GM12801 (cell line): ENCODE data around the gene RNF17.

Source experiments
- TF ChIP-seq, protein P1 (sequence below): IDR thresholded peaks from one replicate; pipeline ENCODE4 v1.5.1; 2011; ENCODE audit warnings: control low read depth; ENCODE audit not compliant: insufficient read length; ENCODE audit errors: extremely low read depth

The RNF17 gene

DNA sequence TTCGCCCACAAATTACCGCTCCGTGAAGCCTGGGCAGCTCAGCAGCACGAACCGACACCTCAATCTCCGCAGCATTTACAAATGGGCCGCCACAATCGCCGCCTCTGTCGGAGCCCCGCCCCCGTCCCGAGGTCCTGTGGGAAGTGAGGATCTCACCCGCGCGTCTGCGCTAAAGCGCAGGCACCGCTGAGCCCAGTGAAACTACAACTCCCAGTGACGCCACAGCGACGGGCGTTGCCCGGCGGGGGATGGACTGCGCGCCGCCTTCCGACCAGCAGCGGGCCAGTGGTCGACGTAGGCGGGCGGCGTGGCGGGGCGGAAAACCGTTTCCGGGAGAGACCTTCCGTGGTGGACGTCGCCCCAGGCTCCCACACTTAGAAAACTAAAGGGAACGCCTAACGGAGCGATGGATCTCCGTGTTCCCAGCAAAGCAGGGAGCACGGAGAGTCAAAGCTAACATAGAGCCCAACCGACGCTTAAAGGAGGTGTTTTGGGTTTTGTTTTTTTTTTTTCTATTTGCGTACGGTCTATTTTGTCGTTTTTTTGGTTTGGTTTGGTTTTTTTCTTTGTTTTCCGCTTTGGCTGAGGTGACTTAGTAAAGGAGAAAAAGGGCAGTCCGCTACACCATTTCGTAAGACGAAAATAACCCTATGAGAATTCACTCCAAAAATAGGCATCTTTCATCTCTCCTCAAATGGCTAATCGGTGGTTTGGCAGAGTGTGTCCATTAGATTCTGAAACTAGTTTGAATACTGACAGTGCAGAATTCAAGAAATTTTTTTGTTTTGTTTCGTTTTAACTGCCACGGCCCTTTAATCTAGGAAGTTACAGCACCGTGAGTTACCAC, 159.0 kb downstream of the RNF17 start:
- TF ChIP-seq, protein P1, sequence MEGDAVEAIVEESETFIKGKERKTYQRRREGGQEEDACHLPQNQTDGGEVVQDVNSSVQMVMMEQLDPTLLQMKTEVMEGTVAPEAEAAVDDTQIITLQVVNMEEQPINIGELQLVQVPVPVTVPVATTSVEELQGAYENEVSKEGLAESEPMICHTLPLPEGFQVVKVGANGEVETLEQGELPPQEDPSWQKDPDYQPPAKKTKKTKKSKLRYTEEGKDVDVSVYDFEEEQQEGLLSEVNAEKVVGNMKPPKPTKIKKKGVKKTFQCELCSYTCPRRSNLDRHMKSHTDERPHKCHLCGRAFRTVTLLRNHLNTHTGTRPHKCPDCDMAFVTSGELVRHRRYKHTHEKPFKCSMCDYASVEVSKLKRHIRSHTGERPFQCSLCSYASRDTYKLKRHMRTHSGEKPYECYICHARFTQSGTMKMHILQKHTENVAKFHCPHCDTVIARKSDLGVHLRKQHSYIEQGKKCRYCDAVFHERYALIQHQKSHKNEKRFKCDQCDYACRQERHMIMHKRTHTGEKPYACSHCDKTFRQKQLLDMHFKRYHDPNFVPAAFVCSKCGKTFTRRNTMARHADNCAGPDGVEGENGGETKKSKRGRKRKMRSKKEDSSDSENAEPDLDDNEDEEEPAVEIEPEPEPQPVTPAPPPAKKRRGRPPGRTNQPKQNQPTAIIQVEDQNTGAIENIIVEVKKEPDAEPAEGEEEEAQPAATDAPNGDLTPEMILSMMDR = no peak

DNA sequence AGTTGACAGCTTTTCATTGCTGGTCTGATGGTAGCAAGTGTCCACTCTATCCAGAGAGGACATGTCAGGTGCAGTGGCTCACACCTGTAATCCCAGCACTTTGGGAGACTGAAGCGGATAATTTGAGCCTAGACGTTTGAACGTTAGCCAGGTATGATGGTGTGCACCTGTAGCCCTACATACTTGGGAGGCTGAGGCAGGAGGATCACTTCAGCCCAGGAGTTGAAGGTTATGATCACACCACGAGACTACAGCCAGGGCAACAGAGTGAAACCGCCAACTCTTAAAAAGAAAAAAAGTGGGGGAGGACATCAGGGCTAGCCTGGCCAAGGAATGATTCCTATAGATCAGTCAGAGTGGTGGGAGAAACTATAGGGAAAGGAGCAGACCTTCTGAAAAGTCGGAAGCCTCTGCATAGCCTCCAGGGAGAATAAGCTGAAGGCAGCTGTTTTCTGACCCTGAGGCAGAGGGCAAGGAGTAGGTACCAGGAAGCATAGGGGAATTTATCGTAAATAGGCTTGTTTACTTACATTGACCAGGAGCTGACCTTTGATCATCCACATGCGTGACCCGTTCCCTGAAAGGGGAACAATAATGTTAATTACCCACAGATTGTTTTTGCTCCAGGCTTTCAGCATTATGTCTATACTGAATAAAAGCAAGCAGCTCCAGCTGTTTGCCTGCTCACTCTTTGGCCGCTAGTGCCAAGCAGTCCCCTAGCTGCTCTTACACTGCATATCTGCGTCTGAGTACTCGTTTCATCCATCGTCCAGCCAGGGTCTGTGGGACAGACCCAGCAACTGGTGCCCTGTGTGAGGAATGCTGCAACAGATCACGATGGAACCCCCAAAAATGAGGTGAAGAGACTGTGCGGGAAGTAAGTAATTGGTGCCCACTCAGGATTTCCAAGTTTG, 161.6 kb downstream of the RNF17 start:
- TF ChIP-seq, protein P1 = no peak

DNA sequence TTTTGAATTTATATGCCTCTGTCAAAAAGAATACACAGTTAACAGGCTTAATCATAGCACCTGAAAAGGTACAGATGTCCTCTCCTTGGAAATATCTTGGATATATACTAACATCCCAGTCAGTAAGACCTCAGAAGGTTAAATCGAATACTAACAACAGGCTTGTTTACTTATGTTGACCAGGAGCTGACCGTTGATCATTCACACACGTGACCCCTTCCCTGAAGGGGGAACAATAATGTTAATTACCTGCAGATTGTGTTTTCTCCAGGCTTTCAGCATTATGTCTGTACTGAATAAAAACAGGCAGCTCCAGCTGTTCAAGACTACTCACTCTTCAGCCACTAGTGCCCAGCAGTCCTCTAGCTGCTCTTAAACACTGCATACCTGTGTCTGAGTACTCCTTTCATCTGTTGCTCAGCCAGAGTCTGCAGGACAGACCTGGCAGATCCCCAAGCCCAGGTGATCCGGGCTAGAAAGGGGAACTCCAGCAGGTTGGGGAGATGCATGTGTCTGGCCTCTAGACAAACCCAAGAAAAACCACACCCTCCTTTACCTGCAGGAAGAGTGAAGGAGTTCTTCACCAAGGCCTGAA, 163.9 kb downstream of the RNF17 start:
- TF ChIP-seq, protein P1 = no peak

DNA sequence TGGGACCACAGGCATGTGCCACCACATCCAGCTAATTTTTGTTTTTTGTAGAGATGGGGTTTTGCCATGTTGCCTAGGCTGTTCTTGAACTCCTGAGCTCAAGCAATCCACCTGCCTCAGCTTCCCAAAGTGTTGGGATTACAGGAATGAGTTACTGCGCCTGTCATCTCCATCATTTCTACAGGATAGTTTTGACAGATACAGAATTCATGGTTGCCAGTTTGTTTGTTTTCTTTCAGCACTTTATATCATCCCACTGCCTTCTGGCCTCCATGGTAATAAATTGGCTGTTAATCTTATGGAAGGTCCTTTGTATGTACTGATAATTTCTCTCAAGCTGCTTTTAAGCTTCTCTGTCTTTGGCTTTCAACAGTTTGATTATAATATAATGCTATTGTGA, 165.2 kb downstream of the RNF17 start:
- TF ChIP-seq, protein P1 = no peak
